ENCODE results near the gene ENDOG.
"Not testable (repeated sequence)": the region's sequence is repeated elsewhere in the genome, so short reads cannot be mapped to it uniquely, and the experiment has no call there.

Gene ENDOG

DNA sequence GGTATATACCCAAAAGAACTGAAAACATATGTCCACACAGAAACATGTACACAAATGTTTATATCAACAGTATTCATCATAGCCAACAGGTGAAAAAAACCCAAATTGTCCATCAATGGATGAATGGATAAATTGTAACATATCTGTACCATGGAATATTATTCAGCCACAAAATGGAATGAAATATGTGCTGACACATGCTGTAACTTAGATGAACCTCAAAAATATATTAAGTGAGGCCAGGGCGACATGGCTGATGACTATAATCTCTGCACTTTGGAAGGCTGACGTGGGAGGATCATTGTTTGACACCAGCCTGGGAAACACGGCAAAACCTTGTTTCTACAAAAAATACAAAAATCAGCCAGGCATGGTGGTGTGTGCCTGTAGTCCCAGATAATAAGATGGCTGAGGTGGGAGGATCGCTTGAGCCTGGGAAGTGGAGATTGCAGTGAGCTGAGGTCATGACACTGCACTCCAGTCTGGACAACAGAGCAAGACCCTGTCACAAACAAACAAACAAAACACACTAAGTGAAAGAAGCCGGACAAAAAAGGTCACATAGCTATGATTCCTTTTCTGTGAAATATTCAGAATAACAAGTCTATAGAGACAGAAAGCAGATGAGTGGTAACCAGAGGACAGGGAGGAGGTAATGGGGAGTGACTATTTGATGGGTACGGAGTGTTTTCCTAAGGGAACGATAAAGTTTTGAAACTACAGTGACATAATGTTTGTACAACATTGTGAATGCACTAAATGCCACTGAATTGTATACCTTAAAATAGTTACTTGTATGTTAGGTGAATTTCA lies 52.0 kb downstream of the ENDOG start:
- no peak for DNase-seq

DNA sequence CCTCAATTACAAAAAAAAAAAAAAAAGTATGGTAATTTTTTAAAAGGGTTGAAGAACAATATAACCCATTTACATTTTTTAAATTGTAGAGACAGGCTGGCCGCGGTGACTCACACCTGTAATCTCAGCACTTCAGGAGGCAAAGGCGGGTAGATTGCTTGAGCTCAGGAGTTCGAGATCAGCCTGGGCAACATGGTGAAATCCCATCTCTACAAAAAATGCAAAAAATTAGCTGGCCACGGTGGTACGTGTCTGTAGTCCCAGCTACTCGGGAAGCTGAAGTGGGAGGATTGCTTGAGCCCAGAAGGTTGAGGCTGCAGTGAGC lies 52.6 kb downstream of the ENDOG start:
- not testable (repeated sequence) for DNase-seq

Data from central memory CD4-positive, alpha-beta T cell (primary cell).